HG02970 (cell line): Measurements from ENCODE around the gene GOLGA8S.
"Not testable (repeated sequence)": the region's sequence is repeated elsewhere in the genome, so short reads cannot be mapped to it uniquely, and the experiment has no call there.

Experiments used
- ATAC-seq: cut with Tn5 transposase; IDR thresholded peaks from one replicate; pipeline ENCODE4 v1.9.1; 2021; ENCODE audit warnings: mild to moderate bottlenecking, moderate library complexity, moderate number of reproducible peaks; ENCODE audit not compliant: unreplicated experiment, low FRiP score

The GOLGA8S gene

DNA sequence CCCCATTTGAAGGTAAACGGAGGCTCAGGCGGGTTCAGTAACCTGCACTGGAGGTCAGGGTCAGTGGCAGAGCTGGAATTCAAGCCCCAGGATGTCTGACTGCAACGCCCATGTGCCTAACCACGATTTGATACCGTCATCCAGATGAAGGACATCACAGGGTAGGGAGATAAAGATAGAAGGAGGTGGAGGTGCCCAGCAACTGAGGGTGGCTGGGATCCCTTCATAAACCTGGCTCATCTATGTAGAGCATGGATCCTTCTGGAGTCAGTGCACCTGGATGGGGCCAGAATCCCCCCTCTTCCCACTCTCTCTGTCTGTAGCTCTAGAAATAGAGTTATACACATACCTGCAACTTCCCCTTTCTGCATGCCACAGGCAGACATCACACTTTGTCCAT, 41.3 kb downstream of the GOLGA8S start:
- no peak for ATAC-seq

GRCh38 chr15:23397779-23398178, 43.2 kb downstream of the GOLGA8S start:
- ATAC-seq: no peak

GRCh38 chr15:23398357-23398756, 43.8 kb downstream of the GOLGA8S start:
- not testable (repeated sequence) for ATAC-seq

GRCh38 chr15:23399207-23399606, 44.7 kb downstream of the GOLGA8S start:
- ATAC-seq: not testable (repeated sequence)

- ATAC-seq: no peak
Measured at GRCh38 chr15:23401627-23402026, 47.1 kb downstream of the GOLGA8S start.

GRCh38 chr15:23402140-23402539, 47.6 kb downstream of the GOLGA8S start:
- ATAC-seq: no peak

GRCh38 chr15:23402544-23402943, 48.0 kb downstream of the GOLGA8S start:
- ATAC-seq: no peak

DNA sequence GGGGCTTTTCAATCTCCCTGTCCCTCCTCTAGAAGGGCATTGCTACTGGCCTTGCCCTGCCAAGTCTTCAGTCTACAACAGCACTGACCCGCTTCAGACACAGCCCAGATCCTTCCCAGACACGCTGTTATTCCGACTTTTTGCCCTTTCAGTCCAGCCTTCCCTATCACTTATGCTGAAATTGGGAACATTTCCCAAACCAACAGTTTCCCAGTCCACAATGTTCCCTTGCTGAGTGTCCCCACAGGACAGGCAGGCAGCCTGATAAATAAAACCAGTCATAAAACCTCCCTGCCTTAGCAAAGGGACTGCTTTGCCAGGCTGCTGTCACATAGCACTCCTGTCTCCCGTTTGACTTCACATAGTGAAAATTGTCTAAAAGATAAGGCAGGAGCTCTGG, 49.0 kb downstream of the GOLGA8S start:
- no peak for ATAC-seq

- ATAC-seq: no peak
Measured at GRCh38 chr15:23411841-23412240, 57.3 kb downstream of the GOLGA8S start.

GRCh38 chr15:23412881-23413600, 58.5 kb downstream of the GOLGA8S start:
- ATAC-seq: not testable (repeated sequence)
